Measurements from ENCODE around the gene RBM17.
"Not testable (repeated sequence)": the region's sequence is repeated elsewhere in the genome, so short reads cannot be mapped to it uniquely, and the experiment has no call there.

RBM17 gene, protein sequence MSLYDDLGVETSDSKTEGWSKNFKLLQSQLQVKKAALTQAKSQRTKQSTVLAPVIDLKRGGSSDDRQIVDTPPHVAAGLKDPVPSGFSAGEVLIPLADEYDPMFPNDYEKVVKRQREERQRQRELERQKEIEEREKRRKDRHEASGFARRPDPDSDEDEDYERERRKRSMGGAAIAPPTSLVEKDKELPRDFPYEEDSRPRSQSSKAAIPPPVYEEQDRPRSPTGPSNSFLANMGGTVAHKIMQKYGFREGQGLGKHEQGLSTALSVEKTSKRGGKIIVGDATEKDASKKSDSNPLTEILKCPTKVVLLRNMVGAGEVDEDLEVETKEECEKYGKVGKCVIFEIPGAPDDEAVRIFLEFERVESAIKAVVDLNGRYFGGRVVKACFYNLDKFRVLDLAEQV

DNA sequence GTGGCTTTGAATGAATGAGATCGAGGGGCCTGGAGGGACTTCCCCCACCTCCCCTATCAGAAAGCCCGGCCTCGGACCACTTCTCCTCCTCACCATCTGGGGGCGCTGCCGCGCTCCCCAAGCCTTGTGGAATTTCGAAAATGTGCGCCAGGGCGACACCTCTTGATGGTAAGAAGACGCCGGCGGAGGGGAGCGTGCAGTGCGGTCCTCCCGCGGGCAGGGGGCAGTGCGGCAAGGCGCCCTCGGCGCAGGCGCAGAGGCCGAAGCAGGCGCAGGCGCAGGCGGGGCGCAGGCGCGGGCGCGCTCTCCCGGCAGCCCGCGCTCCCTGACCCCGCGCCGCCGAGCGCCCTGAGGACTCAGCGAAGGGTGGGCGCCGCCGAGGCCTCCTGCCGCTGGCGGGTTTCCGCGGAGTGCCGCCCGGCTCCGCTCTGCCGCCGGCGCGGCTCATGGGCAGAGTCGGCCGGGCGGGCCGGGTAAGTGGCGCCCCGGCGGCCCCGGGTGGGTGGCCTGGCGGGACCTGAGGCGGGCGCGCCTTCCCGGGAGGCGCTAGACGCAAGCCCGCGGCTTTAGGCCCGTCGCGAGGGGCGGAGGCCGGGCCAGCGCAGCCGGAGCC lies at the start of gene RBM17:
TSS of gene RBM17 (plus strand) at position 314 of the 613 bp plus-strand sequence. CDS start 8,032 bp downstream, outside the sequence.
- peak; percentile 94 to 99 (median 96) for DNase-seq

DNA sequence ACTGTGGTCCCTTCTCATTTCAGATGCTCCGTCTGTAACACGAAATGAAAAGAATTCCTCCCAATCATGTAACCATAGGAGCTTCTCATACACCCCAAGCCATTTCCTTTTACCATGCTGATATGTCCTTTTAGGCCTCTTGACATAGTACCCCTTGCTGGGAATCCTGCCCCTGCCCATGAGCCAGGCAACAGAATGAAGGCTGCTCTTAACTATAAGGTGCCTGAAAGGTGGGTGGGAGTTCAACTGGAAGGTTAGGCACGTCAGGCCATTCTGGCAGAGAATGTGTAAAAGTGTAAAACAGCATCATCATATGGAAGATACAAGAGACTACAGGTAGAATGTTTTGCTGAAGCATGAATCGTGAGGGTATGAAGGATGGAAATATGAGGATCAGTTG lies 49.1 kb upstream of the RBM17 start:
- DNase-seq: no peak

DNA sequence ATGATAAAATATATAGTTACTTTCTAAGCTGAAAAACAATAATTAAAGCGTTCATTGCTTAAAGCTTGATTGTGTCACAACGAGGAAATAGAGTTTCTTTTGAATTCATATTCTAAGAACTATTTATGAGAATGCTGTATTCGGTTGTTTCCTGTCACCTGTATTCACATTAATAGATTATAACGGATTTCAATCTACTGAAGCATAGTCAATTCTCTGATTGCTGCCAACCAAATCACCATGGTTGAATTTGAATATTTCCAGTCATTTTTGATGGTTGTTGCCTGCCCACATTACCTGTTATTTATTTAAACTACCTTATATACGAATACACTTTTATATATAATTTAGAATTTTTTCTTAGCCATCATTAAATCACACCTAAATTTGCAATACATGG lies 48.6 kb upstream of the RBM17 start:
- no peak for DNase-seq

DNA sequence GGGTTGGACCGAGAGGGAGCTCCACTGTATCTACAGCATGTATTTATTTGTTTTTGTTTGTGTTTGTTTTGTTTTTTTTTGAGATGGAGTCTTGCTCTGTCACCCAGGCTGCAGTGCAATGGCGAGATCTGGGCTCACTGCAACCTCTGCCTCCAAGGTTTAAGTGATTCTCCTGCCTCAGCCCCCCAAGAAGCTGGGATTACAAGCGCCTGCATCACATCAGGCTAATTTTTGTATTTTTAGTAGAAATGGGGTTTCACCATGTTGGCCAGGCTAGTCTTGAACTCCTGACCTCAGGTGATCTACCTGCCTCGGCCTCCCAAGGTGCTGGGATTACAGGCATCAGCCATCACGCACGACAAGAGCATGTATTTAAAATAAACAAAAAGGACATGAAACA lies 45.5 kb upstream of the RBM17 start:
- not testable (repeated sequence) for DNase-seq

DNA sequence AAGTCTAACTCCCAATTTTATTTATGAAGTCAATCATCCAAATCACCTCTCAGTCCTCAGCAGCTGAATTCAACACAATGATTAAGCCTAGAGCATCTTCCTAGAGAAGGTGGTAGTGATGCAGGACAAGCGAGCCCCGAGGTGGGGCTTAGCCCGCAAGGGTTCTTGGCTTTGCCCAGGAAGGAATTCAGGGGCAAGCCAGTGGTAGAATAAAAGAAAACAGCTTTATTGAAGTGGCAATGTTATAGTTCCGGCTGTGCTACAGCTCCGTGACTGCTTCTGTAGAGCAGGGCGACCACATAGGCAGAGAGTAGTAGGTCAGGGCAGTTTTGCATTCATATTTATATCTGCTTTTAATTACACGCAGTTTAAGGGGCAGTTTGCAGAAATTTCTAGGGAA lies 44.8 kb upstream of the RBM17 start:
- no peak for DNase-seq

DNA sequence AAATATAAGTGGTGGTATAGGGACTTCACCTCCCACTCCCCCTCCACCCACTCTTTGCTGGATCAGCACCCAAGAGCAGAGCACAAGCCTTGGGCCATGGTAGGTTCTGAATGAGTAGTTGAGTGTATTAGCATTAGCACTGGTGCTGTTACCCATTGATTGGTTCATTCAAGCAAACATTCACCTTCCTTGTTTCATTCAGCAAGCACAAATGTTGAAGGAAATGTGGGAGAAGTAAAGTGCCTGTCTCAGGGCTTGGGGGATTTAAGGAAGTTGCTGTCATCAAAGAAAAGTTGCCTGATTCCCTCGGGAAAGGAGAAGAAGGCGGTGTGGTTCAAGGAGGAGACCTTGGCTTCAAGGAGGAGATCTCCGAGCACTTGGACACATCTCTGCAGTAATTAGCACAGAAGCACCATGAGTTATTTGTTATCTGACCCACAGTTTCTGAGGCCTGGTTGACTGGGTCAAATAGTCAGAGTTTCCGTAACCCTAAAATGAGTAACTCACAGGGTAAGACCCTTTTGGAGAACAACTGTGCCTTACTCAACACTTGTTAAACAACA lies 44.0 kb upstream of the RBM17 start:
- DNase-seq: no peak

DNA sequence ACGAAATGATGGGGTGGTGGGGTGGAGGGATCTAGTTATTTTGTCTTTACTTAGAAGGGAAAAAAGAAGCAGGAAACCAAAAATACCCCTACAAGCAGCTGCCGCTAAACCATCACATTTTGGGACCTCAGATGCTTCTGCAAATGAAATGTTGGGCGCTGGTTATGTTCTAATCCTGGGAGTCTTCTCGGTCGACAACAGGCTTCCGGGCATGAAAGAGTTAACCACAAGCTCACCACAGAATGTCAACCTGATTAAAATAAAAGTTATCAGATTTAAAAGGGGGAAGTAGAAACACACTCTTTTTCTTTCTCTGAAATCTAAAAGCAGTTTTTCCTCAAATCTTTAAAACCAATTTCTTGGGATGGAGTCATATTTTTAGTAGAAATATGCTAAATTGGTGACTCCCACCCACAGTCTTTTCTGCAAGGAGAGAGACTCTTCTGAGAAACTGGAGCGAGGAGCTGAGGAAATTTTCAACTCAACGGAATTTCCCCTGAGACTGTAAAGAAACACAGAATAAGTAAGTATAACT lies 43.5 kb upstream of the RBM17 start:
- peak in 2 of 6 experiments; percentile 16 to 19 for DNase-seq

DNA sequence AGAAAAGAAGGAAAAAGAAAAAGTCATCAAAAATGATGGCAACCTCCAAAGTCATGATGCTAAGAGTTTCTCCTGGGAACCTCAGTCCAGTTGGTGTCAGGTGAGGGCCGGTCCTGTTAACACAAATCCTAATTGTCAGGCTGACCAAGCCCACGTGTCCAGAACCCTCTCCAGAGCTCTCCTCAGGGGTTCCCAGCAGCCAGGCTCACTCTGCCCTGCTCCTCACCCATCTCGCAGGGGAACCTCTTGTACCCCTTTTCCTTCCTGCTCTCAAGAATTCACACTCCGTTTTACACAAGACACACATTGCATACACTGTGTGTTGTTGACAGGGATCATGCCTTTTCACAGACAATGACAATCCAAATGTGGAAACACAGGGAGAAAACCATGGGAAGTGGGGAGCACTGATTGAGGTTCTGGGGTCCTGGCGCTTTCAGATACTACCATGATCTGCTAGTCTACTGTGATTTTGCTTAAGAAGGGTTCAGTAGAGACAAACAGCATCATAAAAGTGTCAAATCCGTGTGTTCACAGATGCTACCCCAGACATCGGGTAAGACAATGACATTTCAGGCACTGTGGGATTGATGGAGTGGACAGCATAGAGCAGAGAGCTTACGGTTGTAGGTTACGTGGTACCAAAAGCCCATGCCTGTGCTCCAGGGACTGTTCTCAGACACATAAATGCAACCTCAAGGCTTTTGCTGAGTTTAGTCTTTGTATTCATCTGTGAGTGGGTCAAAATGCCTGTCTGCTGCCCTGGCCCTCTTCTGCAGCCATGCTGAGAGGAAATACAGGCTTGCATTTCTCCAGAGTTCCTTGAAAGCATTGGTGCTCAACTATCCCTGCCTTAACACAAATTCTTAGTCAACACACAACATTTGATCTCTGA lies 42.7 kb upstream of the RBM17 start:
- DNase-seq: no peak

DNA sequence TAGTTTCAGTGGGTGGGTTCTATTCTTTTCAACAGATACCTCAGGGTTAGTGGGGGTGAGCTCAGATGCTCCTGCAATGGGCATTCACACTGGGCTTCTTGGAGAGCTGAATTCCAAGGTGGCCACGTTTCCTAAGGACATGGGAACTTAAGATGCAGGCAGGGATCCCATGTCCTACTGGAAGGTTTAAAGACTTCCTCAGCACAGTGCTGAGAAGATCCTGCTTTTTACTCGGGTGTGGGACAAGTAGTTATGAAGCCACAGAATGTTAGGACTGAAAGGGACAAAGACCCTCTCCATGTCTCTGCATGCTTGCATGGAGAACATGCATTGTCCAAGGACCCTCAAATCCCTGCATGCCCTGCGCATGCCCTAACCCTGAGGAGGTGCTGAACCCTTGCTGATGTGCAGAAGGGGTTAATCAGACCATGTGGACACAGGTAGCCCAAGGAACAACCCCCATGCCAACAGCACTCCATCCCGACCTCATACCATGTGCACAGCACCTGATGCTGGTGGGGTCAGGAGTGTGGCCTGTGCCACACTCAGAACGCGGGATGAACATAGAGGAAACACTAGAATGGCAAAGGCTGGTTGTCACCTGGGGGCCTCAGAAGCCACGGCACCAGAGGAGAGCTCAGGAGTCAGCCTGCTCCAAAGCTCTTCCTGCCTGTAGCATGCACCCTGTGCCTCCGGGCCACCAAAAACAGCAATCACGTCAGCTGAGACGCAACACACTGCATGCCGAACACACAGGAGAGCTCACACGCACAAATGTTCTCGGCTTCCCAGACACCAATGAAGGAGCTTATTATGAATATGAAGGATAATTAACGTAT lies 41.8 kb upstream of the RBM17 start:
- no peak for DNase-seq

DNA sequence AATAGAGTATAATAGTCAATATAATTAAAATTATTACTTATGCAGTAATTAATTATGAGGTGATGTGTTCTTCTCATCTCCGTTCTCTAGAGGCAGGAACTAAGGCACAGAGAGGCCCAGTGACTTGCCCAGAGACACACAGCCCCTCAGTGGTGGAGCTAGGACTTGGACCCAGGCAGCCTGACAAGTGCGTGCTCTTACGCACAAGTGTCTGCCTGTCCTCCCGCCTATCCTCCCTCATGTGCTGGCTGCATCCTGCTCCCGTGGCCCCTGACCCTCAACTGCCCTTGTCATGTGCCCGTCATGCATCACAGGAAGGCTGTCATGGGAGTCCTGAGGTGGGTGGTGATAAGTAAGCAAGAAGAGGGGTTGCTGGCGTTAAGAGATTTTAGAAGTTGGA lies 41.0 kb upstream of the RBM17 start:
- DNase-seq: no peak

DNA sequence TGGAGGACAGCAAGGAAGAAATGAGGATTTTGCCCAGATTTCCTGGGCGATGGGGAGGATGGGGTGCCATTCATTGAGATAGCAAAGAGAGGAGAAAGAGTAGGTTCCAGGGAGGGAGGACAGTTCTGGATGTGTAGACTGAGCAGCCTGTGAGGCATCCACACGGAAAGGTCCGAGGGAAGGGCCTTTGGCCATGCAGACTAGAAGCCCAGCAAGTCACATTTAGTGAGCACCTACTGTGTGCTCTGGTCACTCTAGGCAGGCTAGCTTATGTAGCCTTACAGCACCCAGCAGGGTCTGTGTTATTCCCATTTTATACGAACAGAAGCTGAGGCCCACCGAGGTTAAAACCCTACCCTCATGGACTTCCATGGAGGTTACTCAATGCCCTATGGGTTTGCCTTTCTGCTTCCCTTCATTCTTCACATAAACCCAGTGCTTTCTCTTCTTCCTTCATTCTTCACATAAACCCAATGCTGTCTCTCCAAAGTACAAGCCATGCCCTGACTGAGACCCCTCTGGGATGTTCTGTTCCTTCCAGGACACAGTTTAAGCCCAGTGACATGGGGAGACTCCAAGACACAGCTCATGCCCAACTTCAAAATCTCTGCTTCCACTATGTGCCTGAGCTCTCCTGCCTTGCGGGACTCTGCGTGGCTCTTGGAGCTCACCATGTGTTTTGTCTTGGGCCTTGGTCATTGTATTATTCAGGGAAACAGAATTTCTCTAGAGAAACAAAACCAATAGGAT lies 40.4 kb upstream of the RBM17 start:
- no peak for DNase-seq

DNA sequence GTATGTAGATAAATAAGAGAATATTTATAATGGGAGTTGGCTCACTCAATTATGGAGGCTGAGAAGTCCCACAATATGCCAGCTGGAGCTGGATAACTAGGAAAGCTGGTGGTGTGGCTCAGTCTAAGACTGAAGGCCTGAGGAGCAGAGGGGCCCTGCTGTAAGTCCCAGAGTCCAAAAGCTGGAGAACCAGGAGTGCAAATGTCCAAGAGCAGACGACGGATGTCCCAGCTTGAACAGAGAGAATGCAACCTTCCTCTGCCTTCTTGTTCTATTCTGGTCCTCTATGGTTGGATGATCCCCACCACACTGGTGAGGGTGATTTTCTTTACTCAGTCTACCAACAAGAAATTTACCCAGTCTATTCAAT lies 39.8 kb upstream of the RBM17 start:
- DNase-seq: no peak

DNA sequence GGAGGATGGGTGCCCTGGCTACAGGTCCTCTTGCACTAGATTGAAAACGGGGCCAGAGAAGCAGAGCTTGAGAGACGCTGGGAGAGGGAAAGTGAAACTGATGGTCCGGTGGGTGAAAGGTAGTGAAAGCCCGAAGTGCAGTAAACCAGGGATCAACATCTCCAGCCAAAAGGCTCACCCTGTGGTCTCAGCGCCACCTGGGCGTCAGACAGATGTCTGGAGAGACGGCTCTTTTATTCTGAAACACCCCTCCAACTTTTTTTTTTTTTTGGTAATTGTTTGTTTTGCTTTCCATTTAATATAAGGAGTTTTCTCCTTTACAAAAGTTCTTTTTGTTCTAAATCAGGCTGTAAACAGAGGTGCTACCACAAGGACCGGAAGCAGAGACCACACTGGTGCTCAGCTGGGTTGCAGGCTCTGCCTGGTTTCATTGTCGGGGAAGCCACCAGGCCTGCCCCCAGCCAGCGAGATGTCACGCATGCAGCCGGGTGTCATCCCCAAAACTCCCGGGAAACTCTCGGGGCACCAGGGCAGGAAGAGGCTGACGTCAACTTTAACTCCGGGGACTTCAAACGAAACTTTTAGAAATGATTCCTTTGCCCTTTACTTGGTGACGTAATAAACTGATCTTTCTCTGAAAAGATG lies 37.9 kb upstream of the RBM17 start:
- peak; percentile 75 to 91 (median 90) for DNase-seq

DNA sequence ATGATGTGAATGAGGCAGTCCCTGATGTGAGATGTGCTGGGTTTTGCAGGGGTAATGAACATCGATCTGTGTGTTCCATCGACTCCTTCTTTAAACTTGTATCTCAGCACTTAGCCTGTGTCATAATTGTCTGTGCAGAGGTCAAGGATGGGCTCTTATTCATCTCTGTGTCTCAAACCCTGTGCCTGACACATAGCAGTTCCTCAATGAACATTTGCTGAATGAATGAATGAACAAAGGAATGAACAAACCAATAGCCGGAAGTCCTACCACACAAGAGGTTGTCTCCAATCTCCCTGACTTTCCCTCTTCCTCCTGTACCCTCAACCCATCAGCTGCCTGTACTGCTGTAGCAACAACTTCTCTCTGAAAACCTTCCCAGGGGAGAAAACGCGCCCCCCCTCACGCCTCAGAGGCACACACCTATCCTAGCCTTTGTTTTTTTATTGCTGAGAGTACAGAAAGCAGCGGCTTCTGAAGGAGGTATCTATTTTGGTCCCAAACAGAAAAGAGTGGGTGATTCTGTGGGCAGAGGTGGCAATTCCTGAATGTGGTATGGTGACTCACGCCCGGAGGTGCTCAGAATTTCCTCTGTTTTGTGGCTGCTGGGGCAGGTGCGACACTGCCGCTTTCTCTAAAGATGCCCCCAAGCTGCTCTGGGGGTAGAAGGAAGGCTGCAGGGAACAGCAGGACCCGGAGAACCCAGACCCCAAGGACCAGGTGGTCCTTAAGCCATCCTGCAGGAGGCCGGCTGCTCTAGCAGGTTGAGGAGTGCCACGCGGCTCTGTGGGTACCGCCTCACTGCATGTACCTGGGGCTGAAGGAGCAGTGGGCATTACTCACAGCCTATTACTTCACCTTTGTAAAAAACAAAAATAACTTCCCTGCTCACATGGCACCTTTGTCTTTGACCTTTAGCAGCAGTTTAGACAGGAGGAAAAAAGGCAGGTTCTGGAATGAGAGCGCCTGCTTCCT lies 36.3 kb upstream of the RBM17 start:
- DNase-seq: peak; percentile 13 to 52 (median 28)

DNA sequence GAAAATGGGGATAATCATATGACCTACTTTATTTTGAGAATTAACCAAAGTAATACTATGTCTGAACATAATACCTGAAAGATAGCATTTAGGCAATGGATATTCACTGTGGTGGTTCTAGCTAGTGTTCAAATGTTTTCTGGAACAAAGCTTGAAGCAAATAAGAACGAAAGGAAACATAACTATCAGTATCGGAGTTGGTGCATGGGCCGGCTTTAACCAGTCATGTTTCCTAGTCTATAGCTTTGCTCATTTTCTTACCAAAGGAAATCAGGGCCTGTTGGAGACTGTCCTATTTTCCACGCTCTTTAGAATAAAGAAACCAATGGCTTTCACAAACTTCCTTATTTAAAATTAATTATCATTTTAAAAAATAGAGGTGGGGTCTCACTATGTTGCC lies 35.5 kb upstream of the RBM17 start:
- DNase-seq: no peak

DNA sequence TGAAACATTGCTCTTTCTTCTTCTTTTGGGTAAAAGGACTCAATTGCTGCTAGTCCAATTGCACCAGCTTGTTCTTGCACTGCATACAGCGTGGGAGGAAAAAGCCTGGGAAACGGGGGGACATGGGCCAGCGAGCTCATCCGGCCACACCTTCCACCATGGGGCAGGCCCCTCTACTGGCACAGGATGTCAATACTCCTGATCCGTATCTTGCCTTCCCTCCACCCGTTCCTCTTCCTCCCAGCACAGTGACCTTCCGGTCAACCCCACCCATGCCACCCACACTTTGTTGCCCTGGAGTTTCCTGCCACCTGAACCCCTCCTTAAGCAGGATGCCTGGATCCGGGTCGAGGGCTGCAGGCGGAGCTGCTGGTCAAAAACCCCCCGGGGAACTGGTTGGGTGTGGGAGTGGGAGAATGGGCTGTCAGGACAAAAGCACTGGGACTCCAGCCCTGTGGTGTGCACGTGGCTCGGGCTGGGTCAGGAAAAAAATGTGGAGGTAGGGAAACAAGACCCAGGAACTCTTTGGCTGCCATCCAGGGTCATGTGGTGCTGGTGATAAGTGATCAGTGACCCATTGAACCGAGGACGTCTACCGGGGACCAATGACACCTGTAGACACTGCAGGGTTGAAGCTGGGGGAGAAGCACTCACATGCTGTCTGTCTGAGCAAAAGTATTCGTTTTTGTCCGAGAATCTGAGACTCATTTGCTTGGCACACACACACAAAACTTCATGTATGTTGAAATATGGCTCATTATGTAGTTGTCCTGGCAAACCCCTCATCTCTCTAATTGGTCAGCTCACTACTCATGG lies 34.8 kb upstream of the RBM17 start:
- DNase-seq: no peak

DNA sequence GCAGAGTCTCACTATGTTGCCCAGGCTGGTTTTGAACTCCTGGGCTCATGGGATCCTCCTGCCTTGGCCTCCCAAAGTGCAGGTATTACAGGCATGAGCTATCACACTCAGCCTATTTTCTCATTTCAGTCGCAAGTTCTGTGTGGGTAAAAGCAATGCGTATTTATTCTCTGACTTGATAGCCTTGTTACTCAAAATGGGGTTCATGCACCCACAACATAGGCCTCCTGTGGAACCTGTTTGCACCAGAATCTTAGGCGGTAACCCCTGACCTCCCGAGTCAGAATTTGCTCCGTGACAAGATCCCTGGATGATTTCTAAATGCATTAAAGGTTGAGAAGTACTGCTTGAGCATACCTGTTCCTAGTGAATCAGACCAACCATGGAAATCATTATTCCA lies 34.0 kb upstream of the RBM17 start:
- no peak for DNase-seq

DNA sequence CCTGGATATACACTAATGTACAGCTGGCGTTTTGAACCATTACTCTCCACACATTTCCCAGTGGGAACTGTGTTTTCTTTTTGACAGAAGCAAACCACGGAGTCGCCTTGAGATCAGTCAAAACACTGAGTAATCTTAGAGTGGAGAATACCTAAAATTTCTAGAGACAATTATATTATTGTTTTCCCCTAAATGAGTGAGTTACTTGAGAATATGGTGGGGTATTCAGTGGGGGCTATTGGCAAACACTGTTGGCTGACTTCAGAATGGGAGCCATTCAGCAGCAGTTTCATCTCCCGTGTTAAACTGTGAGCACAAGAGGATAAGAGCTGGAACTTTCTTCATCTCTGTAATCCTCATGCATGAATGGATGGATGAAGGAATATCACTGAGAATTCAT lies 32.9 kb upstream of the RBM17 start:
- DNase-seq: no peak

Measured in stimulated activated naive CD4-positive, alpha-beta T cell (primary cell).